CD4-positive, alpha-beta T cell treated with Interleukin-12 subunit alpha and Interleukin-12 subunit beta, for 1 hour (primary cell): ENCODE results near the gene USP38.

Experiments used
- DNase-seq: peaks from one replicate; pipeline ENCODE4 v3.0.0-alpha.2; 2020

Gene USP38

DNA sequence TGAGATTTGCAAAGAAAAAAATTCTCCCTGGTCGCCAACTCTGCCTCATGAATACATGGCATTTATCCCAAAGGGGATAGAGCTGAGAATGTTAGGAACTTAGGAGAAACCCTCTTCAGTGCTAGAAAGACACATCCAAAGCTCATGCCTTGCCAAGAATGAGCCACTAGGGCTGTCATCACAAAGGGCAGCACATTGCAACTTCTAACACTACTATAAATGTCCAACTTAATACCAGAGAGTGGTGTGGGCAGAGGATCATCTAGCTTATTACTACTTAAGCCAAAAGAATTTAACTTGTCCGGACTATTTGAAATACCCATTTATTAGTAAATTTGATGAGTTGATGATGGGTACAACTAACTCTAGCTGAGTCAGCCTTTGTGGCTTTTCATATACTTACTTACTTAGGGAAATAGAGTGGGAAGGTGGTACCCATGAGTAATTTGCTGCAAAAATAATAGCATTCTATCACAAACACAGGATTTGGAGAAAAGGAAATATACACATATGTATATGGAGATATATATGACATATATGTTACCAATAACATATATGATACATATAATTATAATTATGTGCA is 85.6 kb downstream of the USP38 start:
- no peak for DNase-seq
